Measurements from ENCODE around the gene COG8.
"Not testable (repeated sequence)": the region's sequence is repeated elsewhere in the genome, so short reads cannot be mapped to it uniquely, and the experiment has no call there.

Gene COG8

DNA sequence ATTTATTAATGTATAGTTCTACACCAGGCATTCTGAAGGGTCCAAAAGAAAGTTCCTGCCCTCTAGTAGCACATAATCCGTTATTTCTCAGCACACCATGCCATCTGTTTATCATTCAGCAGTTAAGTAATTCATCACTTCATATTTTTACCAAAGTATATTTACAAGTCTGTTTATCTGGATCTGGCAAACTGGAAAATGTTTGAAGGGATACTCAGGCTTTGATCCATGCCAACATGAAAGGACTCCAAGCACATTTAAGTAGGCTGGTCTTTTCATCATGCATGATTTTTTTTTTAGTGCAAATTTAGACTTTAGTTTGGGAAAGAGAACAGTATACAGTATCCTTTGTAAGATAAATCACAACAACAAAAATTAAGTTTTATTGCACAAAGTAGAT is 32.3 kb downstream of the COG8 start:
- DNase-seq (ENCODE audit: insufficient read length, low spot score) (no peak), FAIRE-seq (no peak)
- TF ChIP-seq, protein P1, sequence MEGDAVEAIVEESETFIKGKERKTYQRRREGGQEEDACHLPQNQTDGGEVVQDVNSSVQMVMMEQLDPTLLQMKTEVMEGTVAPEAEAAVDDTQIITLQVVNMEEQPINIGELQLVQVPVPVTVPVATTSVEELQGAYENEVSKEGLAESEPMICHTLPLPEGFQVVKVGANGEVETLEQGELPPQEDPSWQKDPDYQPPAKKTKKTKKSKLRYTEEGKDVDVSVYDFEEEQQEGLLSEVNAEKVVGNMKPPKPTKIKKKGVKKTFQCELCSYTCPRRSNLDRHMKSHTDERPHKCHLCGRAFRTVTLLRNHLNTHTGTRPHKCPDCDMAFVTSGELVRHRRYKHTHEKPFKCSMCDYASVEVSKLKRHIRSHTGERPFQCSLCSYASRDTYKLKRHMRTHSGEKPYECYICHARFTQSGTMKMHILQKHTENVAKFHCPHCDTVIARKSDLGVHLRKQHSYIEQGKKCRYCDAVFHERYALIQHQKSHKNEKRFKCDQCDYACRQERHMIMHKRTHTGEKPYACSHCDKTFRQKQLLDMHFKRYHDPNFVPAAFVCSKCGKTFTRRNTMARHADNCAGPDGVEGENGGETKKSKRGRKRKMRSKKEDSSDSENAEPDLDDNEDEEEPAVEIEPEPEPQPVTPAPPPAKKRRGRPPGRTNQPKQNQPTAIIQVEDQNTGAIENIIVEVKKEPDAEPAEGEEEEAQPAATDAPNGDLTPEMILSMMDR (IDR thresholded peaks at IDR 0.05; ENCODE audit: insufficient read depth, missing control alignments), result no peak

DNA sequence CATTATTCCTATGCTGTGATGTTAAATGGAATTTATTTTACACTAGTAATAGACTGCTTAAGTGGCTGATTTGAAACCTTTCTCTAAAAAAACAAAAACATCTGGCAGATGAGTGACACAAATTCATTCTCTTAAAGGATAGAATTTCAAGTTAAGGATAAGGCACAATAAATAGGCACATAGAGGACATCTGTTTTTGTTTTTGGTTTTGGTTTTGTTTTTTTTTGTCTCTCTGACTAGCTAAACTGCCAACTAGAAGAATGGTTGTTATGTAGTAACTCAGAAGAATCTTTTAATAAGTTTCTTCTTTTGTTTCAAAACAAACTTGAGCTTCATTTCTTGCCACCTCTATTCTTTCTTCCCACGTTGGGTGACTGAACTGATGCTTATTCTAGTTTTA is 33.3 kb downstream of the COG8 start:
- FAIRE-seq (no peak), DNase-seq (ENCODE audit: insufficient read length, low spot score) (no peak)
- TF ChIP-seq, protein P1 (IDR thresholded peaks at IDR 0.05; ENCODE audit: insufficient read depth, missing control alignments), result no peak

DNA sequence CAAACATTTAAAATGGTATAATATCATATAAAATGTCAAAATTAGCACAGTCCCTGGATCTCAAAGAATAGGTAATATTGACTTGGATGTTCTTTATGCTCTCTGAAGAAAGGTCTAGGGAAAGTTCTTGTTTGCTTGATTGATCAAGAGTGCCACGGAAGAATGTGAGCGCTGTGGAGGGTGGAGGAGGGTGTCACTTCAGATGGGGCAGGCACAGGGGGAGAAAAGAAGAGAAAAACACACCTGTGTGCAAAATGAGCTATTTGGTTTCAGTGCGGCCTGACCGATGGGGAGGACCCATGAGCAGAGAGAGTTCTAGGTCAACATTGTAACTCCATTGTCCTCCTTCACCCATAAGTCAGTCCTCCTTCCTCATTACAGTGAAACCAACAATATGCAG is 37.1 kb downstream of the COG8 start:
- TF ChIP-seq, protein P1 (IDR thresholded peaks at IDR 0.05; ENCODE audit: insufficient read depth, missing control alignments), result no peak
- no peak for FAIRE-seq
- DNase-seq (ENCODE audit: insufficient read length, low spot score), result no peak

DNA sequence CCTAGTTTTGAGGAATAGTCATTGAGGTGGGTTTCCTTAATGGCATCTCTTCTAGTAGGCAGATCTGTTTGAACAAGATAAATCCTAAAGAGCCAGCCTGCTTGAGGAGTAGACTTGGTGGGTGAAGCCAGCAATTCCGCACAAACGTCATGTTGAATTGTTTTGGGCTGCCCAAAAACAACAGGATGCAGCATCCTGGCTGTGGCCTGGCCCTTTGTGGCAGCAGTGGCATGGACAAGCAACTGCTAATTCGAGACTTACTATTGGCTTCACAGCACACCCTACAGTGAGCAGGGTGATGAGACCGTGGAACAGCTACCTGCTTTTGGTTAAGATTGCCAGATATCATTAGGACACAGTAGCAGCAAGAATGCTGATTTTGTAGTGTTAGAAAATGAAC is 37.5 kb downstream of the COG8 start:
- DNase-seq (ENCODE audit: insufficient read length, low spot score), result no peak
- TF ChIP-seq, protein P1 (IDR thresholded peaks at IDR 0.05; ENCODE audit: insufficient read depth, missing control alignments), result no peak
- no peak for FAIRE-seq

GRCh38 chr16:69301187-69301586 is 38.2 kb downstream of the COG8 start:
- TF ChIP-seq, protein P1 (IDR thresholded peaks at IDR 0.05; ENCODE audit: insufficient read depth, missing control alignments), result no peak
- no peak for DNase-seq (ENCODE audit: insufficient read length, low spot score)
- FAIRE-seq, result no peak

- DNase-seq (ENCODE audit: insufficient read length, low spot score) (no peak), FAIRE-seq (no peak)
- TF ChIP-seq, protein P1 (IDR thresholded peaks at IDR 0.05; ENCODE audit: insufficient read depth, missing control alignments), result no peak
These were observed 41.1 kb downstream of the COG8 start for GRCh38 chr16:69298261-69298660.

DNA sequence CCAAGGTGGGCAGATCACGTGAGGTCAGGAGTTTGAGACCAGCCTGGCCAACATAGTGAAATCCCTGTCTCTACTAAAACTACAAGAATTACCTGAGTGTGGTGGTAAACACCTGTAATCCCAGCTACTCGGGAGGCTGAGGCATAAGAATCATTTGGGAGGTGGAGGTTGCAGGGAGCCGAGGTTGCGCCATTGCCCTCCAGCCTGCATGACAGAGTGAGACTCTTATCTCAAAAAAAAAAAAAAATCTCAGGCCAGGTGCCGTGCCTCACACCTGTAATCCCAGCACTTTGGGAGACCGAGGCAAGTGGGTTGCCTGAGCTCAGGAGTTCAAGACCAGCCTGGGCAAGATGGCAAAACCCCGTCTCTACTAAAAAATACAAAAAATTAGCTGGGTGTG is 42.6 kb downstream of the COG8 start:
- not testable (repeated sequence) for FAIRE-seq; DNase-seq (ENCODE audit: insufficient read length, low spot score)

DNA sequence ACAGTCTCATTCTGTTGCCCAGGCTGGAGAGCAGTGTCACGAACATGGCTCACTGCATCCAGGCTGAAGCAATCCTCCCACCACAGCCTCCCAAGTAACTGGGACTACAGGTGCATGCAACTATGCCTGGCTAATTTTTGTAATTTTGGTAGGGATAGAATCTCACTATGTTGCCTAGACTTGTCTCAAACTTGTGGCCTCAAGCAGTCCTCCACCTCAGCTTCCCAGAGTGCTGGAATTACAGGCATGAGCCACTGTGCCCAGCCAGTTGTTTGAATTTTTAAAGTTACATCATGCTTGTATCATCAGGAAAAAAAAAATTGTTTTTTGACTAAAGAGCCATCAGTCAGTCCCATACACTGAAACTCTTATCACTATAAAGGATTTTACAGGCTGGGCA is 45.3 kb downstream of the COG8 start:
- TF ChIP-seq, protein P1 (IDR thresholded peaks at IDR 0.05; ENCODE audit: insufficient read depth, missing control alignments), result no peak
- FAIRE-seq (no peak), DNase-seq (ENCODE audit: insufficient read length, low spot score) (no peak)
